ENCODE data around the gene ACOX2. TPM values are rescaled to one million over a fixed set of nuclear protein-coding genes. Genes with fewer than 3 reads are reported as not detected.

The ACOX2 gene
- total and polyA plus RNA-seq, 2 of the 13 experiments (the other 11 are each of a cell fraction or from before 2014, with no cell fraction given): 42.6 to 98.5 TPM

DNA sequence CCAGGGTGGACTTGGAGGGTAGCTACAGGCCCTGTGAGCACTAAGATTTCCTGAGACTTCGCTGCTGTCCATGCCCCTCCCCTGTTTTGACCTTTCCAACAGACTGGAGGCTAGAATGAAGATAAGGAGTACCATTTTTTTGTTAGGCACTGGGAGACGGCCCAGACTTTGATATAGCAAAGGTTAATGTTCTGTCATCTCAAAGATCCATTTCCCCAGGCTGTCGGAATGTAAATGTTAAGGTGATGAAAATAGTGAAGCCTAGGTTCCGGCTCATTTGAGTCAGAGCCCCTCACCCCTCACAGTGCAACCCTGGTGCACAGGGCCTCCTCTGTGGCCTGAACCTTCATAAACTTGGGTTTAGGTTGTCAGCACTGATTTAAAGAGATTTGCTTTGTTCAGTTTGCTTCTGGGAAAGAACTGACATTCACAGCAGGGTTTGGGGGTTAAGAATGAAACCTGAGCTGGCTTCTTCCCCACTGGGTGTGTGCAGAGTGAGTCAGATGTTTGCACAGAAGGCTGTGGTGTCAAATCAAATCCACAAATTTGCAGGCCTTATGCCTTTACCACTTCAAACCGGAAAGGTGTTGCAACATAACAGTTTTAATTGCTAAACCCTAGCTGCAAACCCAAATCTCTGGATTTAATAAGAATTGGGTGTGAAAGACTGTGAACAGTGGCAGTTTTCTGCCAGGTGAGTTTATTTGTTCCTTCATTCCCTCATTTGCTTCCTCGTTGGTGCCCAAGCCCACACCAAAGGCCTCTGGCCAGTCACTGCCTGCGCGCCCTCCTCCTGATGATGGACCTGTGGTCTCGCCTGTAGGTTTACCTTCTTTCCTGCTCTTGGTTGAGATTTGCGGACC lies 65.7 kb downstream of the ACOX2 start (continued):
- TF ChIP-seq ZBTB38 (CRISPR knock-in tag; IDR thresholded peaks at IDR 0.05) (no peak), NKX3-1 (CRISPR knock-in tag; IDR thresholded peaks at IDR 0.05) (peak; percentile 78; the same call in 1 of the 2 replicates), ELF4 (CRISPR knock-in tag; IDR thresholded peaks at IDR 0.05; ENCODE audit: borderline replicate concordance) (peak; percentile 76; the same call in 1 of the 2 replicates), ZNF20 (CRISPR knock-in tag; IDR thresholded peaks at IDR 0.05) (no peak), SKI (IDR thresholded peaks at IDR 0.05; ENCODE audit: partially characterized antibody) (peak; percentile 14), SUZ12 (IDR thresholded peaks at IDR 0.05; ENCODE audit: low read depth, low read length) (no peak), RARA (CRISPR knock-in tag; IDR thresholded peaks at IDR 0.05) (peak; percentile 89), ZFYVE20 (CRISPR knock-in tag; IDR thresholded peaks at IDR 0.05; ENCODE audit: borderline replicate concordance, low read depth) (no peak), ZNF781 (CRISPR knock-in tag; IDR thresholded peaks at IDR 0.05; ENCODE audit: borderline replicate concordance, not compliant biosample characterization) (peak; percentile 59), ZBED4 (CRISPR knock-in tag; IDR thresholded peaks at IDR 0.05; ENCODE audit: borderline replicate concordance) (peak; percentile 73), NR2F6 (IDR thresholded peaks at IDR 0.05) (peak; percentile 92), NR2F6 (CRISPR knock-in tag; IDR thresholded peaks at IDR 0.05) (peak; percentile 83), ZNF138 (CRISPR knock-in tag; IDR thresholded peaks at IDR 0.05; ENCODE audit: low read depth) (0 out of 2 replicates have a peak, but pooled peaks have one; percentile 41), PPARG (CRISPR knock-in tag; conservative IDR thresholded peaks at IDR 0.05) (peak; percentile 86), ARNT2 (CRISPR knock-in tag; IDR thresholded peaks at IDR 0.05; ENCODE audit: low read depth) (0 out of 2 replicates have a peak, but pooled peaks have one; percentile 70), ZNF275 (CRISPR knock-in tag; IDR thresholded peaks at IDR 0.05; ENCODE audit: borderline replicate concordance) (0 out of 2 replicates have a peak, but pooled peaks have one; percentile 32)
- TF ChIP-seq, protein P1, sequence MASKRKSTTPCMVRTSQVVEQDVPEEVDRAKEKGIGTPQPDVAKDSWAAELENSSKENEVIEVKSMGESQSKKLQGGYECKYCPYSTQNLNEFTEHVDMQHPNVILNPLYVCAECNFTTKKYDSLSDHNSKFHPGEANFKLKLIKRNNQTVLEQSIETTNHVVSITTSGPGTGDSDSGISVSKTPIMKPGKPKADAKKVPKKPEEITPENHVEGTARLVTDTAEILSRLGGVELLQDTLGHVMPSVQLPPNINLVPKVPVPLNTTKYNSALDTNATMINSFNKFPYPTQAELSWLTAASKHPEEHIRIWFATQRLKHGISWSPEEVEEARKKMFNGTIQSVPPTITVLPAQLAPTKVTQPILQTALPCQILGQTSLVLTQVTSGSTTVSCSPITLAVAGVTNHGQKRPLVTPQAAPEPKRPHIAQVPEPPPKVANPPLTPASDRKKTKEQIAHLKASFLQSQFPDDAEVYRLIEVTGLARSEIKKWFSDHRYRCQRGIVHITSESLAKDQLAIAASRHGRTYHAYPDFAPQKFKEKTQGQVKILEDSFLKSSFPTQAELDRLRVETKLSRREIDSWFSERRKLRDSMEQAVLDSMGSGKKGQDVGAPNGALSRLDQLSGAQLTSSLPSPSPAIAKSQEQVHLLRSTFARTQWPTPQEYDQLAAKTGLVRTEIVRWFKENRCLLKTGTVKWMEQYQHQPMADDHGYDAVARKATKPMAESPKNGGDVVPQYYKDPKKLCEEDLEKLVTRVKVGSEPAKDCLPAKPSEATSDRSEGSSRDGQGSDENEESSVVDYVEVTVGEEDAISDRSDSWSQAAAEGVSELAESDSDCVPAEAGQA (IDR thresholded peaks at IDR 0.05; ENCODE audit: low read depth): no peak
- TF ChIP-seq, protein P1 (CRISPR knock-in tag; IDR thresholded peaks at IDR 0.05; ENCODE audit: borderline replicate concordance): peak; percentile 70; the same call in 1 of the 2 replicates
